CMK (cell line): ENCODE measurements around the gene EFEMP2.
"Not testable (repeated sequence)": the region's sequence is repeated elsewhere in the genome, so short reads cannot be mapped to it uniquely, and the experiment has no call there.

ENCODE experiments used
- DNase-seq: peaks from one replicate; pipeline ENCODE4 v3.0.0-alpha.2; 2010; ENCODE audit warnings: low read depth

EFEMP2 gene

DNA sequence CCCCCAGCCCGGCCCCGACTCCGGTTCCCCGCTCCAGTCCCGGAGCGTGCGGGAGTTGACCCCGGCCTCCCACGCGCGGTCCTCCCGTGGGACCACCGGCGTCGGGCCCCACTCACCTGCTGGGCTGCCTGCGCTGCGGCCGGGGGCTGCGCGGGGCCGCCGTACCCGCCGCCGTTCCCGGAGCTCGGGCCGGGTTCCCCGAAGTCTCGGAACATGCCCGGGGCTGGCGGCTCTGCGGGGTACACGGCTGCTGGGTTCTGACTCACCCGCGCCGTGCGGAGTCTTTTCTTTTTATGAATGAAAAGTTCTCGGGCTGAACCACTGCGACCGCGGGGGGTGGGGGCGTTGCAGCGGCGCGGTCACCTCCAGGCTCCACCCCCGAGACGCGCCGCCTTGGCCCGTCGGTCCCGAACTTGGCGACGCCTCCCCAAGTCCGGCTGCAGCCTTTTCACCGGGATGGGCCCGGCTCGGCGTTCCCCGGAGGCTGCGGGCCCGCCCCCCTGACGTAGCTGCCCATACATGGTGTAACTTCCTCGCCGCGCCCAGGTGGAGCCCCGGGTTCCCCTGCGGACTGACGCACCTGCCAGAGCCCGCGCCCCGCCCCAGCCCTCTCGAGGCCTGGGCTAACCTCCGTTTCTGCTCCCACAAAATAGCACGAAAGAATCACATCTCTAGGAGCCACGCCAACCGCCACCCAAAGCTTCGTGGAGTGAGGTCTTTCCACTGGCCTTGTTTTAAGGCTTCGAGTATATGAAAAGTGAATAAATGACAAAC is 27.7 kb upstream of the EFEMP2 start, which contains the start of gene FOSL1:
FOSL1 (minus strand) TSS at position 264 of the 774 bp plus-strand sequence; CDS start at position 215, 49 bp downstream.
- DNase-seq: peak; percentile 91

DNA sequence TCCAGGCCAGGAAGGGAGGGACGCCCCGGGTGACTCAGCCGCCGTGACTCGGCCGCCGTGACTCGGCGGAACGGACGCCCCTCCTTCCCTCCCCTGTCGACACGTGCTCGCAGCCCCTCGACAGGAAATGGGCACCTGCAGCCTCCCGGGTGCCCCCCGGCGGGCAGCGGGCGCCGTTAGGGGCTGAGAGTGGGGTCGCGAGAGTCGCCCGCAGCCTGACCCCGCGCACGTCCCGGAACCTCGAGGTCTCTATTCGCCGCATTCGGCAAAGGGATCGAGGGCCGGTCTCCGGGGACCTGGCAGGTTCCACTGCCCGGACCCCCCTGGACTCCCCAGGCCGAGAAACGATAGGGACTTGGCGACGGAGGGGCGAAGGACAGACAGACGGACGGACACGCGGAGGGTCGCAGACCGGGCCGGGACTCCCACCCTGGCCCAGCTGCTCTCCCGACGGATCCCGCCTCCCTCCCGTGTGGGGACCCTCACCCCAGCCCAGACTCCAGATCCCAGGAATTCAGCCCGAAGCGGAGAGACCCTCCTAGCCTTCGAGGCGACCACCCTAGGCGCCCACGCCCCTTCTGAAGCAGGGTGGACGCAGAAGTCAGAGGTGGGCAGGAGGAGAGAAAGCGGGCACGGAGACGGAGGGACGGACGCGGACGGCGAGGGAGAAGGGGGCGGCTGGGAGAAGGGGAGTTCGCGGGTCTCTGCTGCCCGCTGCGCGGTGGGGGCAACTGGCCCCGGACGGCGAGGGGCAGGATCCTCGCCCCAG is 26.9 kb upstream of the EFEMP2 start:
- no peak for DNase-seq

DNA sequence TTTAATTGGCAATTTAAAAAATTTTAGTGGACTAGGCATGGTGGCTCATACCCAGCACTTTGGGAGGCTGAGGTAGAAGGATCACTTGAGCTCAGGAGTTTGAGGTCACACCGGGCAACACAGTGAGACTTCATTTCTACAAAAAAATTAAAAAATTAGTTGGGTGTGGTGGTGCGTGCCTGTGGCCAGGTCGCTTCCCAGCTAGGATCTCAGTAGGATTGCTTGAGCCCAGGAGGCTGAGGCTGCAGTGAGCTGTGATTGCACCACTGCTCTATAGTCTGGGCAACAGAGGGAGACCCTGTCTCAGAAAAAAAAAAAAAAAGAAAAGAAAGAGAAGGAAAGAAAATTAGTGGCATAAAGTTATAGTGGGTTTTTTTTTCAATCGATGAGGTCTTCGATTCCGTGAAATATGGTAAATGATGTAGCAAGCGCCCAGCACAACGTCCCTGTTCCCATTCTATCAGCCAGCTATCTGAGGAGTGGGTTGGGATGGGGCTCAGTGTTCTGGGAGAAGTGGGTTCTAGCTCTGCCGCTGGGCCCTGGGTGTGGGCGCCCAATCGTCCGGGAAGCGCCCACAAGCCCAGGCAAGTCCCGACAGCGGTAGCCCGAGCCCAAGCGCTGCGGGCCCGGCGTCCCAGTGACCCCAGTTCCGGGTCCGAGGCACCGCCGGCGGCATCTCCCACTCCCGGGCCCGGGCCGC is 26.2 kb upstream of the EFEMP2 start:
- no peak for DNase-seq

DNA sequence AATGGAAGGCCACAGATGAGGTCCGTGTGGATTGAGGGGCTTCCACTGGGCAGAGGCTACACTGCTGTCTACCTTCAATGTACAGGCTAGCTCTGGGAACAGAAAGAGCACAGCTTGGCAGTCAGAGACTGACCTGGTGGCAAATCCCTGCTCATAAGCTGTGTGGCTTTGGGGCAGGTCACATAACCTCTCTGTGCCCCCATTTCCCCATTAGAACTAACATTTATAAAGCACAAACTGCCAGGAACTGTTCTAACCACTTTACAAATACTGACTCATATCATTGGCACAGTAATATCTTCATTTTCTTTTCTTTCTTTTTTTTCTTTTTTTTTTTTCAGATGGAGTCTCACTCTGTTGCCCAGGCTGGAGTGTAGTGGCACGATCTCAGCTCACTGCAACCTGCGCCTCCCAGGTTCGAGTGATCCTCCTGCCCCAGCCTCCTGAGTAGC is 24.4 kb upstream of the EFEMP2 start:
- no peak for DNase-seq

DNA sequence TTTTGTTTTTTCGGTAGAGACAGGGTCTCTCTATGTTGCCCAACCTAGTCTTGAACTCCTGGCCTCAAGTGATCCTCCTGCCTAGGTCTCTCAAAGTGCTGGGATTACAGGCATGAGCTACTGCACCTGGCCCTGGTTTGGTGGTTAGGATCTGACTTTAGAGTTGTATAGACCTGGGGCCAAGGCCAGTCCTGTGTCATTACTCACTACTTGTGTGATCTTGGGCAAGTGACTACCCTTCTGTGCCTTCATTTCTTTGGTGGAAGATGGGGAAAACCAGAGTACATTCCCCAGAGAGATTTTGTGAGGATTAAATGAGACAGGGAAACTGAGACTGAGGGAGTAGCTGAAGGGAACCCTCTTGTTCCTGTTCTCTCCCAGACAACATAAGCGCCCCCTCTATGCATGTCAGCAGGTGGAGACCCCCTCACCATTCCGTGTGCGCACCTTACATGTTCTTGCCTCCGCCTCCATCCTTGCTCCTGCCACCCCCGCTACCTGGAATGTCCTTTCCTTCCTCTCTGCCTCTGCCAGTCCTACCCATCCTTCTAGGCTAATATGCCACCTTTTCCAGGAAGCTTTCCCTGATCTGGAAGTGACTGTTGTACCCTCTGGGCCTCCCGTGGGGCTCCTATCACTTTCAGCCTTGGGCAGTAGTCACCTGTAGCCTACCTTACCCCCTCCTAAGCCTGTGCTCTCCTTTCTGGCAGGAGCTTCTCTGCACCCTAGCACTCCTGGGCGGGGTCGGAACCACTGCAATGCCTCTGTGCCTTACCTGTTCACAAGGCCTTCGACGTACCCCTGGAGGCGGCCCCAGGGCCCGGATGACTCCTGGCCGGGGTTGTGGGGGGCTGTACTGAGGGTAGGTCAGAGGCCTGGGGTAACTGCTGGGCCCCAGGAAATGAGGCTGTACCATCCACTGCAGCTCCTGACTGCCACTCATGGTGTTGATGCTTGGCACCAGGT is 23.7 kb upstream of the EFEMP2 start:
- no peak for DNase-seq

DNA sequence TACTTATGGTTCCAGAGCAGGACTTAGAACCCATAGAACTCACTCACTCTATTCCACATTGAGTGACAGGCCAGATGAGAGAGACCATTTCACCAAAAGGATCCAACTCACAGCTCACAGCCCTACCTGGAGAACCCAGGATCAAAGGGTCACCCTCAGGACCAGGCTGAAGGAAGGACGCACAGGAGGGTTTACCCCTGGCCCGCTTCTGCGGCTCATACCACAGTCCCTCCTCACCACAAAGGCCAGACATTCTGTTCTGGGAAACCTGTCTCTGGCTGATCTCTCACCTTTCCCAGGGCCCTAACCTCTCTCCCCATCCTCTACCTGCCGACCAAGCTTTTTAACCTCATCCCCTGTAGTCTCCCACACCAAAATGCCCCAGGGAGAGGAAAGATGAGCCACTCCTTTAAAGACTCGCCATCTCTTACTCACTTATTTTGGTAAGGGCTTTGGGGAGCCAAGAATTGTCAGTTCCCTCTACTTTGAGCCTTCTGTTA is 22.9 kb upstream of the EFEMP2 start:
- DNase-seq: no peak

DNA sequence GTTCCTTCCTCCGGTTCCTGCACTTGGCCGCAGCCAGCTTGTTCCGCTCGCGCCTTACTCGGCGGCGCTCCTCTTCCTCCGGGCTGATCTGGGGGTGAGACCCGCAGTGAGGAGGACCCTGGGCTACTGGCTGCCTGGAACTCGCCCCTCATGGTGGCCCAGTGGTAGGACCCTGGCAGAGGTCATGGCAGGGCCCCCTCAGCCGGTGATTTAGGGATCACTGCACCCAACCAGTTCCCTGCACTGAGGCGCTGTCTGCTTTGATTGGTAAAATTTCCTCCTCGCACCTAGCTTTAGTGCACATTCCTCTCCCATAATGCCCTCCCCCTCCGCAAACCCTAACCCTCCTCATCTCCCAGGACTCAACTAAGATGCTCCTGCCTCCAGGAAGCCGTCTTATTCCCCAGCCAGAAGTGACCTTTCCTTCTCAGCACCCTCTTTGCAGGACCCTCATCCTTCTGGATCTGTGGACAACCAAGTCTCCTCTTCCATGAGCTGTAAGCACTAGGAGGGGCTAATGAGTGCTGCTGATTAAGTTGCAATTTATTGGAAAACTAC is 21.5 kb upstream of the EFEMP2 start:
- DNase-seq: no peak

DNA sequence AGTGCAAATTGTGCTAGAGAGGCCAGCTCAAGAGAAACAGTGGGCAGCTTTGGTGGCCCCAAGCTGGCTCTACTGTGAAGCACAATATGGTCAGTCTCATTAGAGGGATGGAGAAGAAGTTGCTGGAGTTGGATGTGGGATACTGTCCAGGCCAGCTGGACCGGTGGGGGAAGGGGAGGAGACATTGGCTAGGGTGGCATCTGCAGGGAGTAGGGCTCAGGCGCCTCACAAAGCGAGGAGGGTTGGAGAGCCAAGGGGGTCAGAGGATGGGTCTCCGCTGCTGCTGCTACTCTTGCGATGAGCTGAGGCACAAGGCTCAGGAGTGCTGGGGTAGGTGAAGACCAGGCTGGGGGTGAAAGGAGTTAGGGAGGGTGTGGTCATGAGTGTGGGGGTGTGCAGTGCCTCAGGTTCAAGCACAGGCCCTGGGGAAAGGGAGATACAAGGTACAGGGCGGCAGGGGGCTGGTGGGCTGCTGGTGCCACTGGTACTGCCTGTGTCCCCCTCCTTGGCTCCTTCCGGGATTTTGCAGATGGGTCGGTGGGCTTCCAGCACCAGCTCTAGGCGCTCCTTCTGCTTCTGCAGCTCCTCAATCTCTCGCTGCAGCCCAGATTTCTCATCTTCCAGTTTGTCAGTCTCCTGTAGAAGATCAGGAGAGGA is 20.2 kb upstream of the EFEMP2 start:
- DNase-seq: no peak

DNA sequence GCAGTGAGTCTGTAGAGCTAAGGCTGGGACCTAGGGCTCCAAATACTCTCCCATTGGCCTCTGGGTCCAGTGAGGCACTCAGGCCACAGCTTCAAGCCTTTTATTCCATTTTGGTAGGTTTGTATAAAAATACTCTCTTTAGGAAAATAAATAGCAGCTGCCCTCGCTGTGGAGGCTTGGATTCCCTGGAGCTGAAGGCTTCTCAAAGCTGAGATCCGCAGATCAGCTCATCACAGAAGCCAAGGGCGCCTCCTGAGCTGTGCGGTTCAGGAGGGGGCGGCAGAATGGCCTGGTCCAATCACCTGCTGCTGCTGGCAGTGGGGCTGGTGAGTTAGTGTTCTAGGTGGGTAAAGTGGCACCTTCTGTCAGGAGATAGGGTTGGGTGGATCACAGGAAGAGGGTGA is 19.5 kb upstream of the EFEMP2 start:
- DNase-seq: not testable (repeated sequence)

DNA sequence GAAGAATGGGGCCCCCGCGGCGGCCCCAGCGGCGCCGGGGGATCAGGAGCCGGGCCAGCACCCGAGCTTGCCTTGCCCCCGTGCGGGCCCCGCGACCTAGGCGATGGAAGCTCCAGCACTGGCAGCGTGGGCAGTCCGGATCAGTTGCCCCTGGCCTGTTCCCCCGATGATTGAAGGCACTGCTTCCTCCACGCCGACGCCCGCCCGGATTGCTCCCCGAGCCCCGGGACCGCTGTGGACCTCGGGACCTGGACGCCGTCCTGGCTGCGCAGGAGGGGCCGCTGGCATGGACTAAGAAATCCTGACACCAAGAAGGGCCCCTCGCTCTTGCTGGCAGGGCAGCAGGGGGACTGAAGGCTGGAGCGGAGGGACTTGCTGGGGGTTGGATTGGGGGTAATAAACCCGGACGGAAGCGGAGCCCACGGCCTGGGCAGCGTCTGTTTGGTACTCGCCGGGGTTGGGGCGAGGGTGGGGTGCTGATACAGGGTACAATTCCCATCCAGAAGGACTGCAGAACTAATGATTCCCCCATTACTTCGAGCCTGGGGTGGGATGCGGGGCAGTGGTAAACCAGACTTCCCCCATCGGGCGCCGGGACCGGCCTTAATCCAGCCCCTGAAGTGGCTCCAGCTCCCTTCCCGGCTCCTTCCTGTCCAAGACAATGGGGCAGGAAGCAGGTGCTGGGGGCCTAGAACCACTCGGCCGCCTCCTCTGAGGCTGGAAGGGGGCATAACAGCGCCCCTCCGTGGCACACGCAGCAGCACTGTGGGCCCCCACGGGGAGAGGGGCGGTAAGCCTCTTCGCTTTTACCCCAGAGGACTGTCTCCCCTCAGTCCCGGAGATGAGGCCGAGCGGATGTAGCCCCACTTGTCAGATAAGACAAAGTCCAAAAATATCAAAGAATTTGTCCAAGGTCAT is 18.9 kb upstream of the EFEMP2 start:
- no peak for DNase-seq

DNA sequence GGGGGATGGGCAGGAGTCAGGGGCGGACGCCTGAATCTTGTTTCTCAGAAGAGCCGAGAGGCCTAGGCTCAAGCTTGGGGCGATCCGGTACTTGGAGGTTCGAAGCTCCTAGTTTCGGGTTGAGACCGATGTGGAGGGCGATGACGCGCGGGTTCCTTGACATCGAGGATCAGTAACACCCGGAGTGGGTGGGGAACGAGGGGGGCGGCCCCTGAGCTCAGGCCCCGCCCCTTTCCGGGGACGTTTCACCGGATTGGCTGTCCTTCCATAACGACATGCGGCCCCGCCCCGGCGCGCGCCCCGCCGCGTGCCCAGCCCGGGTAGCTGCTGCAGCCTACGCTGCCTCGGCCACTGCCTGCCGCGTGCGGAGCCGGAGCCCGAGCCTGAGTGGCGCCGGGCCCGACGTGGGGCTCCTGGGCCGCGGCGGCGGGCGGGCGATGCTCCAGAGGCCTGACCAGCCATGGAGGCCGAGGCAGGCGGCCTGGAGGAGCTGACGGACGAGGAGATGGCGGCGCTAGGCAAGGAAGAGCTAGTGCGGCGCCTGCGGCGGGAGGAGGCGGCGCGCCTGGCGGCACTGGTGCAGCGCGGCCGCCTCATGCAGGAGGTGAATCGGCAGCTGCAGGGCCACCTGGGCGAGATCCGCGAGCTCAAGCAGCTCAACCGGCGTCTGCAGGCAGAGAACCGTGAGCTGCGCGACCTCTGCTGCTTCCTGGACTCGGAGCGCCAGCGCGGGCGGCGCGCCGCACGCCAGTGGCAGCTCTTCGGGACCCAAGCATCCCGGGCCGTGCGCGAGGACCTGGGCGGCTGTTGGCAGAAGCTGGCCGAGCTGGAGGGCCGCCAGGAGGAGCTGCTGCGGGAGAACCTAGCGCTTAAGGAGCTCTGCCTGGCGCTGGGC is 18.0 kb upstream of the EFEMP2 start, which contains the start of gene CCDC85B:
CCDC85B (plus strand) TSS at position 350 of the 895 bp plus-strand sequence; CDS start at position 461, 111 bp downstream.
- DNase-seq: peak; percentile 96

DNA sequence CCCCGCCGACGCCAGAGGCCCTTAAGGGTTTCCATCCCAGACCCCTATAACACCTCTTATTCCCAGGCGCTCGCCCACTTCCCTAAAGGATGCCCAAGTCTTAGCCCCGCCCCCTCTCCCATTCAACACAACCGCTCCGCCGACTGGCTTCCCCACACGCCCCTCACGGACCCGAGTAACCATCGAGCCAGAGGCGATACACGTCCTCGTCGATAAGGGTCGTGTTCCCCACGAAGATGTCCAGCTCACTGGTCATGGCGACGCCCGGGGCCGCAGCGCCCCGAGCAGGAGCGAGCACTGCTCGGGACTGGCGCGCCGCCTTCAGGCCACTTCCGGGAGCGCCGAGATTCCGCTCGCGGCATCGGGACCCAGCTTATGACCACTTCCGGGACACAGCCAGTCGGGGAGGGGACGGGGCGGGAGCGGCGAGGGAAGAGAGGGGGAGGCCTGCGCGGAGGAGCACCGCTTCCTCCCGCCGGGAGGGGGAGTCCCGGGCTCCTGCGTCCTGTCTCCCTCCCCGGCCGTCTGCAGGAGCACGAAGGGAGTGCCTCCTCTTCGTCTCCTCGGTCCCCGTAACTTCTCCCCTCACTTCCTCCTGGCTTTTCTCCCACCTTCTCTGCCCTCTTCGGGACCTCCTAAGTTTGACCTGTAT is 15.7 kb upstream of the EFEMP2 start, which contains the start of gene FIBP:
FIBP (minus strand) TSS at position 309 of the 652 bp plus-strand sequence; CDS start at position 256, 53 bp downstream.
- peak; percentile 97 for DNase-seq

DNA sequence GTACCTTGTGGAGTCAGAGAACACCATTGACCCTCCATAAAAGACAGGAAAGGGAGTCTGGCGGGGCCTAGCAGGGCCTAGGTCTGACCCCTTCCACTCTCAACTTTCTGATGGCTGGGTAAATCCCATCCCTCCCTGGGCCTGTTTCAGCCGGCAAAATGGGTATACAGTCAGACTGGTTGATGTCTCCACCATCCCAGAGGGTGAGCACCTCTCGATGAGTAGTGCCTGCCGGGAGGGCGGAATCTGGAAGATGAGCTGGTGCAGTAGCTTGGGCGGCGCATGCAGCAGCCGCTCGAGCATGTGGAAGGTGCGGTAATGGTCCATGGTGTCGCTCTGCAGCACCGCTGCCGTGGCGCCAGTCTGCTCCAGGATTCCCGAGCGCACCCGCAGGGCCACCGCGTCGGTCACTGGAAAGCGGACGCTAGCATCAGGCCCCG is 15.1 kb upstream of the EFEMP2 start:
- DNase-seq: no peak

DNA sequence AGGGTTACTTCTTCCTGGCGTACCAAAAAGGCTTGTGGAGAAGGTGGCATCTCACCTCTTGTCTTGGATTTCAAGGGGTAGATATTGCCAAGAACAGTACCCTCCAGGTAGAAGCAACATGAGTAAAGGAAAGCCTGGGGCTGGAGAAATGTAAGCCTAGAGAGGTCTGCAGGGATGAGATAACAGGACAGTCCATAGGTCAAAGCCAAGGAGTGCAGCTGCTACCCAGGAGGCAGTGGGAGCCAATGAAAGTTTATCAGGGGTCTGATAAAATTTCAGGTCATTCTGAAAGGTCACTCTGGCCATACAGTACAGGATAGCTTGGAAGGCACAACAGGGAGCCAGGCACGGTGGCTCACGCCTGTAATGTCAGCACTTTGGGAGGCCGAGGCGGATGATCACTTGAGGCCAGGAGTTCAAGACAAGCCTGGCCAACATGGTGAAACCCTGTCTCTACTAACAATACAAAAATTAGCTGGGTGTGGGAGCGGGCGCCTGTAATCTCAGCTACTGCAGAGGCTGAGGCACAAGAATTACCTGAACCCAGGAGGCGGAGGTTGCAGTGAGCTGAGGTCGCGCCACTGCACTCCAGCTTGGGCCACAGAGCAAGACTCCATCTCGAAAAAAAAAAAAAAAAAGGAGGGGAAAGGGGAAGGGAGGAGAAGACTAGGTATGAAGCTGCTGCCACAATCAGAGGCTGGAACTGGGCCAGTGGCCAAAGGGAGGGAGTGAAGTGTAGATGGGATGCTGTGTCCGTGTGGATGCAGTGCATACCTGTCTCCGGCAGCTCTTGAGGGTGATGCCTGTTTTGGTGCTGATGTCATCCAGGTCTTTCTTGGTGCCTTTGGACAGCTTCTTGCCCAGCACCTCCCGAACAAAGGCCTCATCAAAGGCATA is 14.5 kb upstream of the EFEMP2 start:
- DNase-seq: no peak

DNA sequence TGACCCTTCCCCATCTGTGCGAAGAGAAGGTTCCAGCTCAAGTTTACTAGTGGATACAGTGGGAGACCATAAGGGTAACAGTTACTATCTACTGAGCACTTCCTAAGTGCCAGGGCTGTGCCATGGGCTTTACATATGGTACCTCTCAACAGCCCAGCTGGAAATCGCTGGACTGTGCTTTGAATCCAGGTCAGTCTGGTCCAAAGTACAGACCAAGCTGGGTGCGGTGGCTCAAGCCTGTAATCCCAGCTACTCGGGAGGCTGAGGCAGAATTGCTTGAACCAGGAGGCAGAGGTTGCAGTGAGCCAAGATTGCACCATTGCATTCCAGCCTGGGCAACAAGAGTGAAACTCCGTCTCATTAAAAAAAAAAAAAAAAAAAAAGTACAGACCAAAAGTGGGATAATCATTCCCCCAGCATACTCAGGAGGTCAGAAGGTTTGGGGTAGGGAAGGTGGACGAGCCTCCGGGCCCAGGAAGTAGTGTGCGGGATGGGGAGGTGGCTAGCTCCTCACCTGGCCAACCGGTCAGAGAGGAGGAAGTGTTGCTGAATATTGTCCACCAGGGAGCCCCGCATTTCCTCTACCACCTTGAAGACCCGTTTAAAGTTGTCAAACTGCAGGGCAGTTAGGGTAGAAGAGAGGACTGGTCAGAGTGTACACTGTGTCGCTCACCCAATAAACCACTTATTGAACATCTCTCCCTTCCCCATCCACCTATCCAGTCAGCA is 13.4 kb upstream of the EFEMP2 start:
- DNase-seq: no peak

DNA sequence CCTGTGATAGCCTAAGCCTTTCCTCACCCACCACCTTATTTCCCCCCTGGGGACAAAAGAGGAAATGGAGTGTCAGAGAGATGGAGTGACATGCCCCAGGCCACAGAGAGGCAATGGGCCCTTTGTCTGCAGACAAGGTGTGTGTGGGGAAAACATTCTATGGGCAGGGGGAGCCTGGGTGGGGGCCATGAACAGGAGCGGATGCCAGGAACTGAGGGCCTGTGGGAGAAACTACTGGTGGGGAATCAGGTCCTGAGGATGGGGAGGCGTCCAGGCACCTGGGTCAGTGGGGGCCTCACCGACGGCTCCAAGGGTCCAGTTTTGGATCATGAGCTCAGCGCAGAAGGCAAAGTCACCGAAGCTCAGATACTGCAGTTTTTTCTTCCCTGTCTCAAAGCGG is 12.6 kb upstream of the EFEMP2 start:
- DNase-seq: no peak
